ENCODE measurements around the gene PTPRU.
"Not testable (repeated sequence)": the region's sequence is repeated elsewhere in the genome, so short reads cannot be mapped to it uniquely, and the experiment has no call there.

Gene PTPRU

DNA sequence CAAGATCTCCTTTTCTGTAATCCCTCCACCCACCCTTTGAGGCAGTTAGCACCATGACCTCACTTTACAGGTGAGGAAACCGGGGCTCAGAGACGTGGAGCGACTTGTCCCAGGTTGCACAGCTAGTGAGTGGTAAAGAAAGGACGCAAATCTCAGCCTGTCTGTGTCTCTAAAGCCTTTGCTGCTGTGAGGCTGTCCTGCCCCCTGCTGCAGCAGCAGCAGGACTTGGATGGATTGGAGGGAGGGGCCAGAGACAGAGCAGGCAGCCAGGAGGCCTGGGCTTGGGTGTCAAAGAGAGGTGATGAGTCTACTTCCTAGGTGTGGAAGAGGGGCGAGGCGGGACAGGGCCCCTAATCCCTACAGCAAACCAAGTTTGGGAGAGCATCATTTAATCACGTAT is 69.6 kb downstream of the PTPRU start:
- Histone ChIP-seq H3K9me3 (ENCODE audit: control insufficient read depth, low read length) (no peaks in the 10 kb centered on the region), H3K4me3 (ENCODE audit: insufficient read depth, low read depth, low read length) (no peak overlapping the region), H3K27me3 (ENCODE audit: control insufficient read depth, insufficient read depth, low read length, poor library complexity, severe bottlenecking) (no peaks in the 10 kb centered on the region), H3K4me1 (ENCODE audit: control insufficient read depth, insufficient read depth, low read length) (no peaks in the 10 kb centered on the region), H3K27ac (ENCODE audit: insufficient read depth, low read depth, low read length, poor library complexity, severe bottlenecking) (no peak overlapping the region), H3K36me3 (ENCODE audit: control insufficient read depth, insufficient read depth, low read length) (no peaks in the 10 kb centered on the region)
- WGBS, 2 experiments = 82 to 86% methylated on average over 7 of the region's 7 CpGs

DNA sequence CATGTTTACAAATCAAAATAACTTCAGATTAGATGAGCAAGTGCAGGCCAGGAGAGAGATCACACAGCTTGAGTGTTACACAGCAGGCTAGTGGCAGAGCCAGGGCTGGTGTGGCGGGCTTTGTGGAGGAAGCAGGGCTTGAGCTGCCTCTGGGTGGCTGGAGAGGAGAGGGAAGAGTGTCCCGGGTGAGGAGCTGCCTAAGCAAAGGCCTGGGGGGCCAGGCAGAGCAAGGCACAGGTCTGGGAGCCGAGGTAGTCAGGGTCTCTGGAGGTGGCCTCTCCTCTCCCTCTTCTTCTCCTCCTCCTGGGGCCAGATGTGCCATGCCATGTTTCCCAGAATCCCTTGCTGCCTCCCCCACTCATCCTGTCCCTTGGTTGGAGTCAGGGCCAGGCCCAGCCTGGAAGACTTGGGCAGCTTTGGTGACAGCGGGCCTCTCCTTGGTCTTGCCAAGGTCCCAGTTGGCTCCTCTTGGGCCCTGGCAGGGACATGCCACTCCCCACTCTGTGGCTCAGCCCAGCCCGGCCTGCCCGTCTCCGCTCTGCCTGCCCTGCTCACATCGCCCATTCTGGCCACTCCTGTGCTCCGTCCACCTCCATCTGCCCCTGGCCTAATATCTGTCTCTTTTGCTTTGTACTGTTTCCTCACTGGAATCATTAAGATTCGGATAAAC is 70.3 kb downstream of the PTPRU start:
- 90 to 92% methylated on average over 10 of the region's 10 CpGs for WGBS, 2 experiments
- Histone ChIP-seq H3K4me3 (ENCODE audit: insufficient read depth, low read depth, low read length) (no peak overlapping the region), H3K27ac (ENCODE audit: insufficient read depth, low read depth, low read length, poor library complexity, severe bottlenecking) (no peak overlapping the region), H3K27me3 (ENCODE audit: control insufficient read depth, insufficient read depth, low read length, poor library complexity, severe bottlenecking) (no peaks in the 10 kb centered on the region), H3K36me3 (ENCODE audit: control insufficient read depth, insufficient read depth, low read length) (no peaks in the 10 kb centered on the region), H3K4me1 (ENCODE audit: control insufficient read depth, insufficient read depth, low read length) (no peaks in the 10 kb centered on the region), H3K9me3 (ENCODE audit: control insufficient read depth, low read length) (no peaks in the 10 kb centered on the region)

DNA sequence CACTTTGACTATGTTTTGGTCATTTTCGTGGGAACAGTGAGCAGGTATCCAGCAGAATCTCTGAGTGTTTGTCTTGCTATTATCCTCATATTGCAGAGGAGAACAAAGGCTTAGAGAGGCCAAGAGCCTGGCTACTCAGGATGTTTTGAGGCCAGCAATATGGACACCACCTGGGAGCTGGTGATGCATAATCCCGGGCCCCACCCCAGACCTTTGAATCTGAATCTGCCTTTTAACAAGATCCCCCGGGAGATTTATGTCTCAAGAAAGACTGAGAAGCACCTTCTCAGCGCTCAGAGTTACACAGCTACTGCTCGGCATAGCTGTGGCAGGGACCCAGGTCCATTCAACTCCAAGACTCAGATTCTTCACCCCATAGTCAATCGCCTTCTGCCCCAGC is 72.8 kb downstream of the PTPRU start:
- Histone ChIP-seq H3K27me3 (ENCODE audit: control insufficient read depth, insufficient read depth, low read length, poor library complexity, severe bottlenecking) (no peaks in the 10 kb centered on the region), H3K27ac (ENCODE audit: insufficient read depth, low read depth, low read length, poor library complexity, severe bottlenecking) (no peak overlapping the region), H3K9me3 (ENCODE audit: control insufficient read depth, low read length) (no peaks in the 10 kb centered on the region), H3K4me1 (ENCODE audit: control insufficient read depth, insufficient read depth, low read length) (no peaks in the 10 kb centered on the region), H3K4me3 (ENCODE audit: insufficient read depth, low read depth, low read length) (no peak overlapping the region), H3K36me3 (ENCODE audit: control insufficient read depth, insufficient read depth, low read length) (no peaks in the 10 kb centered on the region)
- 82 to 90% methylated on average over 6 of the region's 6 CpGs for WGBS, 2 experiments

- no peak overlapping the region for H3K4me3 ChIP-seq (ENCODE audit: insufficient read depth, low read depth, low read length)
- no peaks in the 10 kb centered on the region for H3K27me3 ChIP-seq (ENCODE audit: control insufficient read depth, insufficient read depth, low read length, poor library complexity, severe bottlenecking)
- H3K9me3 ChIP-seq (ENCODE audit: control insufficient read depth, low read length) = no peaks in the 10 kb centered on the region
- 92 to 96% methylated on average over 5 of the region's 5 CpGs for WGBS, 2 experiments
- H3K4me1 ChIP-seq (ENCODE audit: control insufficient read depth, insufficient read depth, low read length) = no peaks in the 10 kb centered on the region
- no peaks in the 10 kb centered on the region for H3K36me3 ChIP-seq (ENCODE audit: control insufficient read depth, insufficient read depth, low read length)
- no peak overlapping the region for H3K27ac ChIP-seq (ENCODE audit: insufficient read depth, low read depth, low read length, poor library complexity, severe bottlenecking)
Observed at GRCh38 chr1:29309621-29310020, 73.3 kb downstream of the PTPRU start.

GRCh38 chr1:29310616-29311180 is 74.4 kb downstream of the PTPRU start:
- Histone ChIP-seq H3K4me3 (ENCODE audit: insufficient read depth, low read depth, low read length) (no peak overlapping the region), H3K36me3 (ENCODE audit: control insufficient read depth, insufficient read depth, low read length) (peaks cover 3% of the 10 kb centered on the region), H3K9me3 (ENCODE audit: control insufficient read depth, low read length) (no peaks in the 10 kb centered on the region), H3K27me3 (ENCODE audit: control insufficient read depth, insufficient read depth, low read length, poor library complexity, severe bottlenecking) (no peaks in the 10 kb centered on the region), H3K27ac (ENCODE audit: insufficient read depth, low read depth, low read length, poor library complexity, severe bottlenecking) (no peak overlapping the region), H3K4me1 (ENCODE audit: control insufficient read depth, insufficient read depth, low read length) (no peaks in the 10 kb centered on the region)
- 92% methylated on average over 9 of the region's 9 CpGs for WGBS, 2 experiments

- Histone ChIP-seq H3K4me1 (ENCODE audit: control insufficient read depth, insufficient read depth, low read length) (no peaks in the 10 kb centered on the region), H3K4me3 (ENCODE audit: insufficient read depth, low read depth, low read length) (no peak overlapping the region), H3K9me3 (ENCODE audit: control insufficient read depth, low read length) (no peaks in the 10 kb centered on the region), H3K27ac (ENCODE audit: insufficient read depth, low read depth, low read length, poor library complexity, severe bottlenecking) (no peak overlapping the region), H3K27me3 (ENCODE audit: control insufficient read depth, insufficient read depth, low read length, poor library complexity, severe bottlenecking) (no peaks in the 10 kb centered on the region), H3K36me3 (ENCODE audit: control insufficient read depth, insufficient read depth, low read length) (peaks cover 6% of the 10 kb centered on the region)
- 94 to 96% methylated on average over 16 of the region's 16 CpGs for WGBS, 2 experiments
Observed at GRCh38 chr1:29311352-29312030, 75.2 kb downstream of the PTPRU start.

DNA sequence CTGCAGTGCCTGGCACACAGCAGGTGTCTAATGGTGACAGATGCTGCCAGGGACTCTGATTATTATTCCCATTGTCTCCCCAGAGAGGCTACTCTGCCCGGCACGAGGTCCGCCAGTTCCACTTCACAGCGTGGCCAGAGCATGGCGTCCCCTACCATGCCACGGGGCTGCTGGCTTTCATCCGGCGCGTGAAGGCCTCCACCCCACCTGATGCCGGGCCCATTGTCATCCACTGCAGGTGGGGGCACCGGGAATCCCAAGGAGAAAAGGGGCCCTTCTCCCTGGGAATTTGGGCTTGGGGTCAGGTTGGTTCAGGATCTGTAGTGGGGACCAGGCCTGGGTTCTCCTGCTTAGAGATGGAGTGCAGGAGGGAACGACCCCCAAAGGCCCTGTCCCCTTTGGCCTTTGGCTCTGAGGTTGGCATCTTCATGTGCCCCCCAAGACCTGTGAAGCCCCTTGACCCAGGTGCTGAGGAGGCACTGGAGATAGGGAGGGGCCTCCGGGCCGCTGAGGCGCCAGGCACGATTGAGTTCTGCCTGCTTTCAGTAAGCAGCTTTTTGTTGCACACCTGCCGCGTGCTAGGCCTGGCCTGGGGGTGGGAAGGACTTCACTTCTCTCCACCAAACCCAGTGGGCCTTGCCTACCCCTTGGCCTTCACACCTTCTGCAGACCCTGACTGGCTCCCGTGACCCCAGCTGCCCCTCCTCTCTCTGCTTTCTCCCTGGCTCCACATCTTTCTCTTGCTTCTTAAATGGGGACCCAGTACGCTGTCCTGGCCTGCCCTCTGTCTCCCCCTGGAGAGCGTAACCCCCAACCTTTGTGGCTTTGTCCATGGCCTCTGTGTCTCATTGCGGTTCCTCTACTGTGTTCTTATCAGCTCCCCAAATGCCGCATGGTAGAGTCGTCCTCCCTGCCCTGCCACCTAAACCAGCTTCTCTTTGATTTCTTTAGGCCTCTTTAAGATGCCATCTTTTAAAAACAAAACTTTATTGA is 76.4 kb downstream of the PTPRU start:
- WGBS, 2 experiments = 92% methylated on average over 24 of the region's 24 CpGs
- Histone ChIP-seq H3K27ac (ENCODE audit: insufficient read depth, low read depth, low read length, poor library complexity, severe bottlenecking) (no peak overlapping the region), H3K27me3 (ENCODE audit: control insufficient read depth, insufficient read depth, low read length, poor library complexity, severe bottlenecking) (no peaks in the 10 kb centered on the region), H3K4me1 (ENCODE audit: control insufficient read depth, insufficient read depth, low read length) (no peaks in the 10 kb centered on the region), H3K4me3 (ENCODE audit: insufficient read depth, low read depth, low read length) (no peak overlapping the region), H3K9me3 (ENCODE audit: control insufficient read depth, low read length) (no peaks in the 10 kb centered on the region), H3K36me3 (ENCODE audit: control insufficient read depth, insufficient read depth, low read length) (peaks cover 6% of the 10 kb centered on the region)

DNA sequence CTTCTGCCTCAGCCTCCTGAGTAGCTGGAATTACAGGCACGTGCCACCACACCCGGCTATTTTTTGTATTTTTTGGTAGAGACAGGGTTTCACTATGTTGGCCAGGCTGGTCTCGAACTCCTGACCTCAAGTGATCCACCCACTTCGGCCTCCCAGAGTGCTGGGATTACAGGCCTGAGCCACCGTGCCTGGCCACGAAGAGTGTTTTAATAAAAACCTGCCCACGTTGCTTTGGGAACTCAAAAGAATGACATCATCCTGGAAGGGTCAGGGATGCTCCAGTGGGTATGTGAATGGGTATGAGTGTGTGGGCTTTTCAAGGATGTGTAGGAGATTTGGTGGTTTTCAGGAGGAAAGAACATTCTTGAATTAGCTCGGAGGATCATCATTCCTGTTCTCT is 78.4 kb downstream of the PTPRU start:
- not testable (repeated sequence) for H3K27me3 ChIP-seq (ENCODE audit: control insufficient read depth, insufficient read depth, low read length, poor library complexity, severe bottlenecking); H3K9me3 ChIP-seq (ENCODE audit: control insufficient read depth, low read length); H3K4me3 ChIP-seq (ENCODE audit: insufficient read depth, low read depth, low read length); H3K4me1 ChIP-seq (ENCODE audit: control insufficient read depth, insufficient read depth, low read length); H3K27ac ChIP-seq (ENCODE audit: insufficient read depth, low read depth, low read length, poor library complexity, severe bottlenecking)
- WGBS, 2 experiments = 92 to 94% methylated on average over 8 of the region's 8 CpGs
- H3K36me3 ChIP-seq (ENCODE audit: control insufficient read depth, insufficient read depth, low read length) = peaks cover 11% of the 10 kb centered on the region

- Histone ChIP-seq H3K36me3 (ENCODE audit: control insufficient read depth, insufficient read depth, low read length) (peaks cover 11% of the 10 kb centered on the region), H3K27me3 (ENCODE audit: control insufficient read depth, insufficient read depth, low read length, poor library complexity, severe bottlenecking) (no peaks in the 10 kb centered on the region), H3K4me3 (ENCODE audit: insufficient read depth, low read depth, low read length) (no peak overlapping the region), H3K4me1 (ENCODE audit: control insufficient read depth, insufficient read depth, low read length) (no peaks in the 10 kb centered on the region), H3K9me3 (ENCODE audit: control insufficient read depth, low read length) (no peaks in the 10 kb centered on the region), H3K27ac (ENCODE audit: insufficient read depth, low read depth, low read length, poor library complexity, severe bottlenecking) (no peak overlapping the region)
- WGBS, 2 experiments = 93 to 95% methylated on average over 15 of the region's 15 CpGs
Observed at GRCh38 chr1:29315262-29315661, 78.9 kb downstream of the PTPRU start.

DNA sequence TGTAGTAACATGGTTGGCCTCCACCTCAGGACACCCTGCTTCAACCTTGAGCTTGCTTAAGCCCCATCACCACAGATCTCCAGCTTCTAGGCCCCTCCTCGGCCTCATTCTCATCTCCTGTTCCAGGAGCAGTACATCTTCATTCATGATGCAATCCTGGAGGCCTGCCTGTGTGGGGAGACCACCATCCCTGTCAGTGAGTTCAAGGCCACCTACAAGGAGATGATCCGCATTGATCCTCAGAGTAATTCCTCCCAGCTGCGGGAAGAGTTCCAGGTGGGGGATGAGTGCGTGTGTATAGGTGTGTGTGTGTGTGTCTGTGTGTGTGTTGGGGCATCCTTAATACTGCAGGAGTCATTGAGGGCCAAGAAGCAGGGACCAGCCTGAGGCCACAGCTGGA is 79.6 kb downstream of the PTPRU start:
- no peak overlapping the region for H3K27ac ChIP-seq (ENCODE audit: insufficient read depth, low read depth, low read length, poor library complexity, severe bottlenecking)
- no peaks in the 10 kb centered on the region for H3K27me3 ChIP-seq (ENCODE audit: control insufficient read depth, insufficient read depth, low read length, poor library complexity, severe bottlenecking)
- no peaks in the 10 kb centered on the region for H3K4me1 ChIP-seq (ENCODE audit: control insufficient read depth, insufficient read depth, low read length)
- 94 to 95% methylated on average over 4 of the region's 4 CpGs for WGBS, 2 experiments
- H3K4me3 ChIP-seq (ENCODE audit: insufficient read depth, low read depth, low read length) = no peak overlapping the region
- H3K36me3 ChIP-seq (ENCODE audit: control insufficient read depth, insufficient read depth, low read length) = peaks cover 11% of the 10 kb centered on the region
- H3K9me3 ChIP-seq (ENCODE audit: control insufficient read depth, low read length) = no peaks in the 10 kb centered on the region

Measured in ectodermal cell (in vitro differentiated cells).